ENCODE data around the gene PTPRN2.

The PTPRN2 gene

GRCh38 chr7:157637216-157637949, 950.2 kb downstream of the PTPRN2 start:
- TF ChIP-seq HDGF (IDR thresholded peaks at IDR 0.05; ENCODE audit: borderline replicate concordance) = no peak
- no peak for TF ChIP-seq BHLHE40 (IDR thresholded peaks at IDR 0.05; ENCODE audit: borderline replicate concordance)
- TF ChIP-seq TARDBP (IDR thresholded peaks at IDR 0.05) = no peak
- no peak for TF ChIP-seq CTBP1 (IDR thresholded peaks at IDR 0.05; ENCODE audit: borderline replicate concordance)
- TF ChIP-seq LEF1 (IDR thresholded peaks at IDR 0.05; ENCODE audit: borderline replicate concordance) = no peak
- TF ChIP-seq FOXM1 (IDR thresholded peaks at IDR 0.05; ENCODE audit: borderline replicate concordance) = no peak
- TF ChIP-seq ARNT (IDR thresholded peaks at IDR 0.05) = no peak
- TF ChIP-seq PKNOX1 (IDR thresholded peaks at IDR 0.05) = no peak
- TF ChIP-seq FOXK2 (IDR thresholded peaks at IDR 0.05) = no peak
- TF ChIP-seq SP1 (IDR thresholded peaks at IDR 0.05) = no peak
- no peak for TF ChIP-seq ZNF384 (IDR thresholded peaks at IDR 0.05)
- TF ChIP-seq FOXA1 (IDR thresholded peaks at IDR 0.05) = no peak
- no peak for TF ChIP-seq NFRKB (IDR thresholded peaks at IDR 0.05)
- TF ChIP-seq SUZ12 (IDR thresholded peaks at IDR 0.05) = no peak
- no peak for TF ChIP-seq ELF4 (IDR thresholded peaks at IDR 0.05)
- no peak for TF ChIP-seq L3MBTL2 (conservative IDR thresholded peaks at IDR 0.05)
- DNase-seq (ENCODE audit: extremely low spot score) = no peak
- CTCF ChIA-PET = no interaction called here
- POLR2A ChIA-PET = no interaction called here

GRCh38 chr7:157635669-157636068, 952.0 kb downstream of the PTPRN2 start:
- TF ChIP-seq CTBP1 (IDR thresholded peaks at IDR 0.05; ENCODE audit: borderline replicate concordance) (no peak), ZNF384 (IDR thresholded peaks at IDR 0.05) (no peak), LEF1 (IDR thresholded peaks at IDR 0.05; ENCODE audit: borderline replicate concordance) (no peak), SP1 (IDR thresholded peaks at IDR 0.05) (no peak), BHLHE40 (IDR thresholded peaks at IDR 0.05; ENCODE audit: borderline replicate concordance) (no peak), FOXM1 (IDR thresholded peaks at IDR 0.05; ENCODE audit: borderline replicate concordance) (no peak), NFRKB (IDR thresholded peaks at IDR 0.05) (no peak), PKNOX1 (IDR thresholded peaks at IDR 0.05) (no peak), ARNT (IDR thresholded peaks at IDR 0.05) (no peak), L3MBTL2 (conservative IDR thresholded peaks at IDR 0.05) (no peak), TARDBP (IDR thresholded peaks at IDR 0.05) (no peak), SUZ12 (IDR thresholded peaks at IDR 0.05) (no peak), FOXK2 (IDR thresholded peaks at IDR 0.05) (no peak), FOXA1 (IDR thresholded peaks at IDR 0.05) (no peak), HDGF (IDR thresholded peaks at IDR 0.05; ENCODE audit: borderline replicate concordance) (no peak), ELF4 (IDR thresholded peaks at IDR 0.05) (no peak)
- DNase-seq (ENCODE audit: extremely low spot score) = no peak
- ChIA-PET CTCF (no interaction called here), POLR2A (no interaction called here)

GRCh38 chr7:157635148-157635500, 952.5 kb downstream of the PTPRN2 start:
- ChIA-PET CTCF (no interaction called here), POLR2A (no interaction called here)
- no peak for DNase-seq (ENCODE audit: extremely low spot score)
- TF ChIP-seq CTBP1 (IDR thresholded peaks at IDR 0.05; ENCODE audit: borderline replicate concordance) = no peak
- no peak for TF ChIP-seq PKNOX1 (IDR thresholded peaks at IDR 0.05)
- TF ChIP-seq FOXK2 (IDR thresholded peaks at IDR 0.05) = no peak
- no peak for TF ChIP-seq LEF1 (IDR thresholded peaks at IDR 0.05; ENCODE audit: borderline replicate concordance)
- TF ChIP-seq SUZ12 (IDR thresholded peaks at IDR 0.05) = no peak
- no peak for TF ChIP-seq SP1 (IDR thresholded peaks at IDR 0.05)
- no peak for TF ChIP-seq ARNT (IDR thresholded peaks at IDR 0.05)
- no peak for TF ChIP-seq FOXA1 (IDR thresholded peaks at IDR 0.05)
- no peak for TF ChIP-seq ELF4 (IDR thresholded peaks at IDR 0.05)

- TF ChIP-seq CTBP1 (IDR thresholded peaks at IDR 0.05; ENCODE audit: borderline replicate concordance) (no peak), SP1 (IDR thresholded peaks at IDR 0.05) (no peak), TARDBP (IDR thresholded peaks at IDR 0.05) (no peak), BHLHE40 (IDR thresholded peaks at IDR 0.05; ENCODE audit: borderline replicate concordance) (no peak), HDGF (IDR thresholded peaks at IDR 0.05; ENCODE audit: borderline replicate concordance) (no peak), ZNF384 (IDR thresholded peaks at IDR 0.05) (no peak), ARNT (IDR thresholded peaks at IDR 0.05) (no peak), L3MBTL2 (conservative IDR thresholded peaks at IDR 0.05) (no peak), SUZ12 (IDR thresholded peaks at IDR 0.05) (no peak), FOXK2 (IDR thresholded peaks at IDR 0.05) (no peak), FOXM1 (IDR thresholded peaks at IDR 0.05; ENCODE audit: borderline replicate concordance) (no peak), PKNOX1 (IDR thresholded peaks at IDR 0.05) (no peak), NFRKB (IDR thresholded peaks at IDR 0.05) (no peak), ELF4 (IDR thresholded peaks at IDR 0.05) (no peak), FOXA1 (IDR thresholded peaks at IDR 0.05) (no peak), LEF1 (IDR thresholded peaks at IDR 0.05; ENCODE audit: borderline replicate concordance) (no peak)
- DNase-seq (ENCODE audit: extremely low spot score) = no peak
- CTCF ChIA-PET = no interaction called here
- POLR2A ChIA-PET = no interaction called here
These were observed 953.0 kb downstream of the PTPRN2 start for GRCh38 chr7:157634401-157635147.
